ENCODE measurements around the gene TNFRSF1B. TPM values are rescaled to one million over a fixed set of nuclear protein-coding genes. Genes with fewer than 3 reads are reported as not detected.

Gene TNFRSF1B
- total RNA-seq, 4 donors from 2014 or later = 8.8 to 53.4 (median 24.2) TPM

DNA sequence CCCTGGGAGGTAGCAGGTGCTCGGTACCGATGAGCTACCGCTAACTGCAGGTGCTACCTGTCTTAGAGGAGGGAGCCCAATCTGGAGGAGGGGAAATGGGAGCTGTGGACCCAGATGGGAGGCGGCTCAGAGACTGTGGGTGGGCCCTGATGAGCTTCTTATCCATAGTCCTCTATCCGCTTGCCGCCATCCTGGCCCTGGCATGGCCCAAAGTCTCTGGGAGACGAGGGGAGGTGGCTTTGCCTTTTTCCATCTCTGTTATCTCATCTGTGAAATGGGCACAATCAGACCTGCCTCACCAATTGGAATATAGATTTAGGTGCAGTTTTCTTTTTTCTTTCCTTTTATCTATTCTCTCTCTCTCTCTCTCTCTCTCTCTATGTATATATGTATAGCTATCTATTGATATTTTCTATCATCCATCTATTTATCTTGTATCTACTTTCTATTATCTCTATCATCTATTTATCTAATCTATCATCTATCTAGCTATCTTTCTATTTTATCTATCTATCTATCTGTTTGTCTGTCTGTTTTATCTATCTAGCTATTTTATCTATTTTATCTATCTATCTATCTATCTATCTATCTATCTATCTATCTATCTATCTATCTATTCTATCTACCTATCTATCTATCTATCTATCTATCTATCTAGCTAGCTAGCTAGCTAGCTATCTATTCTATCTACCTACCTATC lies 16.5 kb downstream of the TNFRSF1B start:
- Histone ChIP-seq H3K27ac (peak overlapping the region; percentile 83 to 90), H3K4me3 (no peak overlapping the region), H3K27me3 (no peaks in the 10 kb centered on the region), H3K36me3 (no peaks in the 10 kb centered on the region), H3K4me1 (peaks cover 0 to 25% of the 10 kb centered on the region in 2 donors), H3K9me3 (no peaks in the 10 kb centered on the region)
- no peak for TF ChIP-seq POLR2A (IDR thresholded peaks at IDR 0.05)
- TF ChIP-seq, protein P1, sequence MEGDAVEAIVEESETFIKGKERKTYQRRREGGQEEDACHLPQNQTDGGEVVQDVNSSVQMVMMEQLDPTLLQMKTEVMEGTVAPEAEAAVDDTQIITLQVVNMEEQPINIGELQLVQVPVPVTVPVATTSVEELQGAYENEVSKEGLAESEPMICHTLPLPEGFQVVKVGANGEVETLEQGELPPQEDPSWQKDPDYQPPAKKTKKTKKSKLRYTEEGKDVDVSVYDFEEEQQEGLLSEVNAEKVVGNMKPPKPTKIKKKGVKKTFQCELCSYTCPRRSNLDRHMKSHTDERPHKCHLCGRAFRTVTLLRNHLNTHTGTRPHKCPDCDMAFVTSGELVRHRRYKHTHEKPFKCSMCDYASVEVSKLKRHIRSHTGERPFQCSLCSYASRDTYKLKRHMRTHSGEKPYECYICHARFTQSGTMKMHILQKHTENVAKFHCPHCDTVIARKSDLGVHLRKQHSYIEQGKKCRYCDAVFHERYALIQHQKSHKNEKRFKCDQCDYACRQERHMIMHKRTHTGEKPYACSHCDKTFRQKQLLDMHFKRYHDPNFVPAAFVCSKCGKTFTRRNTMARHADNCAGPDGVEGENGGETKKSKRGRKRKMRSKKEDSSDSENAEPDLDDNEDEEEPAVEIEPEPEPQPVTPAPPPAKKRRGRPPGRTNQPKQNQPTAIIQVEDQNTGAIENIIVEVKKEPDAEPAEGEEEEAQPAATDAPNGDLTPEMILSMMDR (IDR thresholded peaks at IDR 0.05) = no peak
- intact Hi-C loops (cut with DNase I; ENCODE audit: low total_unique reads) = no loop called here
- no peak for DNase-seq

DNA sequence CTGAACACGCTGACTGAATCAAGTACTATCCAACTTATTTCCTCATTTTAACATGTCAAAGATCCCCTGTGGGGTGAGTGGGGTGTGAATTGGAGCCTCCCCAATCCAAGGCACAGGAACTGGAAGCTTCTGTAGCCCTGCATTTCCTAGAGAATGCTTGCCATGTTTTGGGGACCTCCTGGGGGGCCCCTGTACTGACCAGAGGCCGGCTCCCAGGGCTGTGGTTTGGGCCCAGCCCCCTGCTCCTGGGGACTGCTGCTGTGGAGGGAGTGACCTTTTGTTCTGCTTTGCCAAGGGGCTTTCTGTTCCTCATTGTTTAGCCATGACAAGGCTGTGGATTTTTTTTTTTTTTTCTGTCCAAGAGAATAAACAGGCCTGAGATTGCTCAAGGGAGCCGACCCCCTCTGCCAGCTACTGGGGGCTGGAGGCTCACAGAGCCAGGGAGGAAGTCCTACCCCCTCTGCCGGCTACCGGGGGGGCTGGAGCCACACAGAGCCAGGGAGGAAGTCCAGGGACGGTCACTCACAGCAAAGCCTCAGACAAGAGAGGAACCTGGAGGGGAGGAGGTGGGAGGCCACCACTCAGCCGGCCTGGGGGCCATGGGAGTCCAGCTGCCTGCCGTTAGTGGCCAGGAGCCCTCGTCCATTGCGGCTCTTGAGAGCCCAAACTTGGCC lies 17.4 kb downstream of the TNFRSF1B start:
- Histone ChIP-seq H3K9me3 (no peaks in the 10 kb centered on the region), H3K27me3 (no peaks in the 10 kb centered on the region), H3K4me3 (peak overlapping the region in 1 of 2 donors; percentile 7), H3K27ac (peak overlapping the region; percentile 83 to 90), H3K36me3 (no peaks in the 10 kb centered on the region), H3K4me1 (peaks cover 0 to 25% of the 10 kb centered on the region in 2 donors)
- intact Hi-C loops (cut with DNase I; ENCODE audit: low total_unique reads) = no loop called here
- peak in 1 of 2 donors; percentile 24 for TF ChIP-seq POLR2A (IDR thresholded peaks at IDR 0.05)
- TF ChIP-seq, protein P1 (IDR thresholded peaks at IDR 0.05) = peak in 2 of 4 experiments; percentile 24 to 48
- peak; percentile 88 to 91 for DNase-seq

GRCh38 chr1:12185036-12185917 lies 18.5 kb downstream of the TNFRSF1B start:
- DNase-seq = no peak
- Histone ChIP-seq H3K4me1 (peaks cover 0 to 25% of the 10 kb centered on the region in 2 donors), H3K36me3 (no peaks in the 10 kb centered on the region), H3K4me3 (peak overlapping the region in 1 of 2 donors; percentile 7), H3K27ac (peak overlapping the region; percentile 83 to 90), H3K27me3 (no peaks in the 10 kb centered on the region), H3K9me3 (no peaks in the 10 kb centered on the region)
- TF ChIP-seq, protein P1 (IDR thresholded peaks at IDR 0.05) = no peak
- TF ChIP-seq POLR2A (IDR thresholded peaks at IDR 0.05) = no peak
- intact Hi-C loops (cut with DNase I; ENCODE audit: low total_unique reads) = no loop called here

DNA sequence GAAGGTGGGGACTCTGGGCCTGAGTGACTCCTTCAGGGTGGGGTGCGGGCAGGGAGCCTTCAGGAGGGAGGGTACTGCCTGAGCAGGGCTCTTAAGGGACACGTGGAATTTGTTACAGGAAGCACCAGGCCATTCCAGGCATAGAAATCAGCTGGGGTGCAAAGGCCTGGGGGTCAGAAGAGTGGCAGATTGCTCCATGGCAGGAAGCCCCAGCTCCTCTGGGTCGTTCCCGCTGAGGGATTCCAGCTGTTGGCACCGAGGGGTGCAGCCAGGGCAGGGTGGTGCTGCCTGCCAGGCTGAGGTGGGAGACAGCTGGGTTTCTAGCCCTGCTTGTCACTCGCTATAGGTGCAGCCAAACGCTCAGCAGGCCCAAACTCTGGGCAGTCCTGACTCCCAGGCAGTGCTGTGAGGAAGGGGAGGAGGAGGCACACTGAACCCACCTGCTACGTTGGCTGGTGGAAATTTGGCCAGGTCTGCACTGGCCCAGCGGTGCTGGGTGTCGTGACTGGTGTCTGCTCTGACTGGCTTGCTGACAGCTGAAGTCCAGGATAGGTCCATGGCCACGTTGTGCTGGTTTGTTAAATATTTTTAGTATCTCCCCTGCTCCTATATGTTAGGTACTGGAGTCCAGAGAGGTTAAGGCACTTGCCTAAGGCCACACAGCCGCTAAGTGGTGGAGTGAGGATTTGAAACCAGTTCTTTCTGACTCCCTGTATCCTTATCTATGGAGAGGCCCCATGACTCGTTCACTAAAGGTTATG lies 19.3 kb downstream of the TNFRSF1B start:
- intact Hi-C loops (cut with DNase I; ENCODE audit: low total_unique reads) = no loop called here
- H3K4me1 ChIP-seq = peaks cover 0 to 24% of the 10 kb centered on the region in 2 donors
- TF ChIP-seq POLR2A (IDR thresholded peaks at IDR 0.05) = no peak
- TF ChIP-seq, protein P1 (IDR thresholded peaks at IDR 0.05) = no peak
- H3K27me3 ChIP-seq = no peaks in the 10 kb centered on the region
- no peak overlapping the region for H3K4me3 ChIP-seq
- DNase-seq = peak in 1 of 2 donors; percentile 16
- H3K27ac ChIP-seq = peak overlapping the region; percentile 83 to 90
- no peaks in the 10 kb centered on the region for H3K36me3 ChIP-seq
- H3K9me3 ChIP-seq = no peaks in the 10 kb centered on the region

Data from uterus (tissue), 4 donors.